ENCODE measurements around the gene TNS4. TPM values are rescaled to one million over a fixed set of nuclear protein-coding genes. Genes with fewer than 3 reads are reported as not detected.

Gene TNS4
- total and polyA plus RNA-seq, 9 of the 15 experiments (the other 6 are each of a cell fraction or from before 2014, with no cell fraction given) = 0.04 to 0.73 (median 0.24) TPM; not detected in 1

- FAIRE-seq (no peak), DNase-seq (ENCODE audit: extremely low read depth in 1 of 4, low spot score in 3 of 4) (no peak), ATAC-seq (no peak)
- no peak for TF ChIP-seq ZBTB33 (CRISPR knock-in tag; IDR thresholded peaks at IDR 0.05)
- no peak for TF ChIP-seq DLX4 (CRISPR knock-in tag; IDR thresholded peaks at IDR 0.05)
- Histone ChIP-seq H3K4me2 (ENCODE audit: insufficient read depth, low read length) (no peak overlapping the region), H3K27ac (ENCODE audit: extremely low read depth, low read depth, low read length) (no peak overlapping the region), H2AFZ (ENCODE audit: low read depth, low read length) (peak overlapping the region; percentile 54), H3K9me3 (replicated peaks; ENCODE audit: control insufficient read depth, insufficient read depth, low read depth, low read length) (no peaks in the 10 kb centered on the region), H3K4me3 (no peak overlapping the region), H3K9me1 (ENCODE audit: control insufficient read depth, insufficient read depth, low read length) (peaks cover 4% of the 10 kb centered on the region), H3K36me3 (ENCODE audit: control insufficient read depth, insufficient read depth, low read length) (no peaks in the 10 kb centered on the region), H3K79me2 (ENCODE audit: control insufficient read depth, insufficient read depth, low read length) (no peaks in the 10 kb centered on the region), H3K9ac (ENCODE audit: insufficient read depth in 1 of 2, low read depth in 2 of 2, low read length in 2 of 2) (peak overlapping the region in 1 of 2 experiments; percentile 78; a peak in 1 of 4 replicates), H4K20me1 (replicated peaks; ENCODE audit: control insufficient read depth, insufficient read depth, low read length) (no peaks in the 10 kb centered on the region), H3K27me3 (ENCODE audit: control insufficient read depth in 2 of 2, insufficient read depth in 2 of 2, low read length in 2 of 2) (no peaks in the 10 kb centered on the region; a peak in 1 of 5 replicates), H3K4me1 (replicated peaks in 1 of 2; ENCODE audit: control insufficient read depth in 2 of 2, insufficient read depth in 2 of 2, low read length in 2 of 2) (peaks cover 0 to 15% of the 10 kb centered on the region in 2 experiments; a peak in 2 of 5 replicates)
- POLR2A ChIA-PET = interaction anchor here (0.7 to 1.2 kb wide), 5 partner anchors 11 to 104 kb away, joined by 3 to 4 read pairs (median 3); partner anchors contain the start of gene TOP2A
- 40% methylated on average over 1 of the region's 2 CpGs for WGBS (ENCODE audit: insufficient coverage, low coverage, missing lambda C conversion rate)
- no TSS peak for BruUV-seq (replicated peaks)
- intact Hi-C loops (cut with micrococcal nuclease) (no loop called here), in situ Hi-C loops (cut with MboI) (no loop called here)
- CTCF ChIA-PET (ENCODE audit: low intra/inter-chr PET ratio) = no interaction called here
Measured at GRCh38 chr17:40497695-40498094, 3.7 kb downstream of the TNS4 start.

All from K562 (cell line).